Gastroesophageal sphincter (tissue), 3 donors: ENCODE data around the gene CDH13.

Experiments used
- EP300 ChIP-seq: sonication (generic); formaldehyde crosslinking; IDR thresholded peaks from one replicate; pipeline ENCODE4 v1.6.1; 2017; ENCODE audit warnings: antibody characterized with exemption, mild to moderate bottlenecking
- POLR2A ChIP-seq, 2 donors: fragments of 450-650 bp; IDR thresholded peaks; one replicate each; pipeline ENCODE4 v1.6.1; 2017; ENCODE audit warnings: antibody characterized with exemption in 2 of 2, mild to moderate bottlenecking in 2 of 2, moderate library complexity in 1 of 2
- POLR2AphosphoS5 ChIP-seq: sonication (generic); formaldehyde crosslinking; IDR thresholded peaks from one replicate; pipeline ENCODE4 v1.6.1; 2017; ENCODE audit warnings: antibody characterized with exemption
- TF ChIP-seq, protein P1 (sequence below), 4 experiments: fragments of 200-600 bp in 2 of 4; fragments of 450-650 bp in 2 of 4; sonication (generic) in 1 of 4; IDR thresholded peaks; one replicate each; pipeline ENCODE4 v1.5.1; 2017 to 2019; ENCODE audit warnings: antibody characterized with exemption in 4 of 4, mild to moderate bottlenecking in 2 of 4, moderate library complexity in 2 of 4

DNA sequence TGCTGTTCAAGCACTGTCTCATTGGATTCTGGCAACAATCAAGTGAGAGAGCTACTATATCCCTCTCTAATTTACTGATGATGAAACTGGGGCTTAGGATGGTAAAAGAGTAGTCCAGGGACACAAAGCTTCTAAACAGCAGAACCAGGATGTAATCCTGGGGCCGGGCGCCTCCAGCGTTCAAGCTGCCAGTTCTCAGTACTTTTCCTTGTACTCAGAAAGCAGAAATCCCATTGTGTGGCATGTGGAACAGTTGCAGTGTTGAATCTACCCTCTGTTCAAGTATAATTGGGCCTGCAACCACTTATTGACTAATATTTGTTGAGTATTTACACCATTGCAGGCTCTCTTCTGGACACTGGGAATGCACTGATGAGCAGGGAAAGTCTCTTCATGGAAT is 14.5 kb upstream of the CDH13 start:
- TF ChIP-seq, protein P1, sequence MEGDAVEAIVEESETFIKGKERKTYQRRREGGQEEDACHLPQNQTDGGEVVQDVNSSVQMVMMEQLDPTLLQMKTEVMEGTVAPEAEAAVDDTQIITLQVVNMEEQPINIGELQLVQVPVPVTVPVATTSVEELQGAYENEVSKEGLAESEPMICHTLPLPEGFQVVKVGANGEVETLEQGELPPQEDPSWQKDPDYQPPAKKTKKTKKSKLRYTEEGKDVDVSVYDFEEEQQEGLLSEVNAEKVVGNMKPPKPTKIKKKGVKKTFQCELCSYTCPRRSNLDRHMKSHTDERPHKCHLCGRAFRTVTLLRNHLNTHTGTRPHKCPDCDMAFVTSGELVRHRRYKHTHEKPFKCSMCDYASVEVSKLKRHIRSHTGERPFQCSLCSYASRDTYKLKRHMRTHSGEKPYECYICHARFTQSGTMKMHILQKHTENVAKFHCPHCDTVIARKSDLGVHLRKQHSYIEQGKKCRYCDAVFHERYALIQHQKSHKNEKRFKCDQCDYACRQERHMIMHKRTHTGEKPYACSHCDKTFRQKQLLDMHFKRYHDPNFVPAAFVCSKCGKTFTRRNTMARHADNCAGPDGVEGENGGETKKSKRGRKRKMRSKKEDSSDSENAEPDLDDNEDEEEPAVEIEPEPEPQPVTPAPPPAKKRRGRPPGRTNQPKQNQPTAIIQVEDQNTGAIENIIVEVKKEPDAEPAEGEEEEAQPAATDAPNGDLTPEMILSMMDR (IDR thresholded peaks at IDR 0.05): no peak
- TF ChIP-seq POLR2A (IDR thresholded peaks at IDR 0.05): no peak
- TF ChIP-seq POLR2AphosphoS5: no peak
- TF ChIP-seq EP300: no peak
